PFSK-1 (cell line): ENCODE measurements around the gene CELF1.

Experiments used
- REST ChIP-seq, 2 experiments: IDR thresholded peaks; 2 replicates each; pipeline versions ENCODE4 v1.6.1 to v1.8.0; 2011 to 2012; ENCODE audit warnings: low read depth in 2 of 2, low read length in 2 of 2, control low read depth in 1 of 2, inconsistent platforms in 1 of 2, mild to moderate bottlenecking in 1 of 2, moderate library complexity in 1 of 2; ENCODE audit not compliant: insufficient read depth in 1 of 2
- SIN3A ChIP-seq: IDR thresholded peaks from 2 replicates; pipeline ENCODE4 v1.6.1; 2012; ENCODE audit warnings: mild to moderate bottlenecking, low read length, moderate library complexity, borderline replicate concordance; ENCODE audit not compliant: insufficient read depth

- no peak for TF ChIP-seq SIN3A
- no peak for TF ChIP-seq REST (IDR thresholded peaks at IDR 0.05; ENCODE audit: insufficient read depth in 1 of 2, low read depth in 2 of 2, low read length in 2 of 2)
Measured at GRCh38 chr11:47499161-47499560, 53.8 kb downstream of the CELF1 start.
